Neuronal stem cell (in vitro differentiated cells): ENCODE results near the gene CNTN5.
"Not testable (repeated sequence)": the region's sequence is repeated elsewhere in the genome, so short reads cannot be mapped to it uniquely, and the experiment has no call there.

Experiments used
- DNase-seq: peaks from one replicate; pipeline ENCODE4 v3.0.0-alpha.2; 2013; ENCODE audit warnings: low spot score
- H2AFZ ChIP-seq: one replicate; pipeline ENCODE4 v1.6.1; 2013; ENCODE audit warnings: mild to moderate bottlenecking, low read length, inconsistent platforms
- H2AK5ac ChIP-seq: 2 replicates; pipeline ENCODE4 v1.6.1; 2013; ENCODE audit warnings: low read depth, mild to moderate bottlenecking, inconsistent platforms, low read length, moderate library complexity, mixed read lengths
- H2BK120ac ChIP-seq: 2 replicates; pipeline ENCODE4 v1.6.1; 2013; ENCODE audit warnings: low read depth, mild to moderate bottlenecking, inconsistent platforms, low read length, moderate library complexity, mixed read lengths
- H2BK12ac ChIP-seq: one replicate; pipeline ENCODE4 v1.6.1; 2013; ENCODE audit warnings: low read length, inconsistent platforms
- H2BK15ac ChIP-seq: 2 replicates; pipeline ENCODE4 v1.6.1; 2013; ENCODE audit warnings: mild to moderate bottlenecking, low read length, inconsistent platforms, mixed read lengths
- H2BK5ac ChIP-seq: one replicate; pipeline ENCODE4 v1.6.1; 2013; ENCODE audit warnings: inconsistent platforms, mild to moderate bottlenecking, low read length, moderate library complexity
- H3K14ac ChIP-seq: one replicate; pipeline ENCODE4 v1.6.1; 2013; ENCODE audit warnings: low read length, inconsistent platforms
- H3K18ac ChIP-seq: 2 replicates; pipeline ENCODE4 v1.6.1; 2013; ENCODE audit warnings: low read length, inconsistent platforms
- H3K23ac ChIP-seq: 2 replicates; pipeline ENCODE4 v1.6.1; 2013; ENCODE audit warnings: low read depth, mild to moderate bottlenecking, mixed read lengths, low read length, inconsistent platforms; ENCODE audit not compliant: poor library complexity
- H3K27ac ChIP-seq: replicated peaks from 3 replicates; pipeline ENCODE4 v1.5.1; 2013; ENCODE audit warnings: low read length, inconsistent platforms
- H3K27me3 ChIP-seq, 3 experiments: 2 replicates each; pipeline ENCODE4 v1.6.1; 2013; ENCODE audit warnings: low read length in 3 of 3, mild to moderate bottlenecking in 2 of 3, inconsistent platforms in 1 of 3, low read depth in 1 of 3, mixed read lengths in 1 of 3, moderate library complexity in 1 of 3; ENCODE audit not compliant: control insufficient read depth in 3 of 3, insufficient read depth in 3 of 3
- H3K36me3 ChIP-seq, 2 donors: replicated peaks in 1 of 2; 2 replicates each; pipeline ENCODE4 v1.6.1; 2013; ENCODE audit warnings: low read length in 2 of 2; ENCODE audit not compliant: control insufficient read depth in 2 of 2, insufficient read depth in 2 of 2
- H3K4ac ChIP-seq: 2 replicates; pipeline ENCODE4 v1.6.1; 2013; ENCODE audit warnings: inconsistent platforms, mild to moderate bottlenecking, low read length, moderate library complexity
- H3K4me1 ChIP-seq, 2 donors: 1 replicate in 1 of 2; 2 replicates in 1 of 2; pipeline ENCODE4 v1.6.1; 2013; ENCODE audit warnings: low read length in 2 of 2, low read depth in 1 of 2; ENCODE audit not compliant: control insufficient read depth in 2 of 2, insufficient read depth in 1 of 2
- H3K4me2 ChIP-seq: one replicate; pipeline ENCODE4 v1.6.1; 2013; ENCODE audit warnings: mild to moderate bottlenecking, low read length, inconsistent platforms; ENCODE audit not compliant: insufficient read depth, poor library complexity, severe bottlenecking
- H3K4me3 ChIP-seq, 2 donors: 2 replicates each; pipeline ENCODE4 v1.5.1; 2013; ENCODE audit warnings: low read length in 2 of 2, mild to moderate bottlenecking in 2 of 2, inconsistent platforms in 1 of 2, moderate library complexity in 1 of 2
- H3K79me1 ChIP-seq: one replicate; pipeline ENCODE4 v1.6.1; 2013; ENCODE audit warnings: low read depth, mild to moderate bottlenecking, inconsistent platforms, low read length, moderate library complexity
- H3K9ac ChIP-seq: one replicate; pipeline ENCODE4 v1.6.1; 2013; ENCODE audit warnings: mild to moderate bottlenecking, low read depth, low read length, inconsistent platforms; ENCODE audit not compliant: poor library complexity
- H3K9me3 ChIP-seq, 2 donors: replicated peaks in 1 of 2; 2 replicates each; pipeline versions ENCODE3 to v1.6.1; 2013; ENCODE audit warnings: low read length in 2 of 2, mild to moderate bottlenecking in 2 of 2, inconsistent platforms in 1 of 2, low read depth in 1 of 2, mixed read lengths in 1 of 2, moderate library complexity in 1 of 2; ENCODE audit not compliant: control insufficient read depth in 2 of 2, insufficient read depth in 1 of 2
- H4K8ac ChIP-seq: one replicate; pipeline ENCODE4 v1.6.1; 2013; ENCODE audit warnings: low read depth, mild to moderate bottlenecking, inconsistent platforms, low read length, moderate library complexity
- H4K91ac ChIP-seq: one replicate; pipeline ENCODE4 v1.6.1; 2013; ENCODE audit warnings: low read length, low read depth, mild to moderate bottlenecking, inconsistent platforms; ENCODE audit not compliant: poor library complexity
- WGBS, 2 donors: extraction: QIAGEN DNeasy Blood & Tissue Kit; methylation state at CpG; one replicate each; pipeline ENCODE4 v1.1.7; 2013; ENCODE audit warnings: missing lambda C conversion rate in 2 of 2, mixed read lengths in 1 of 2; ENCODE audit not compliant: insufficient read length in 2 of 2, insufficient replicate concordance in 1 of 2; ENCODE audit errors: extremely low coverage in 2 of 2; 5-methylcytosine and 5-hydroxymethylcytosine counted together

Gene CNTN5

DNA sequence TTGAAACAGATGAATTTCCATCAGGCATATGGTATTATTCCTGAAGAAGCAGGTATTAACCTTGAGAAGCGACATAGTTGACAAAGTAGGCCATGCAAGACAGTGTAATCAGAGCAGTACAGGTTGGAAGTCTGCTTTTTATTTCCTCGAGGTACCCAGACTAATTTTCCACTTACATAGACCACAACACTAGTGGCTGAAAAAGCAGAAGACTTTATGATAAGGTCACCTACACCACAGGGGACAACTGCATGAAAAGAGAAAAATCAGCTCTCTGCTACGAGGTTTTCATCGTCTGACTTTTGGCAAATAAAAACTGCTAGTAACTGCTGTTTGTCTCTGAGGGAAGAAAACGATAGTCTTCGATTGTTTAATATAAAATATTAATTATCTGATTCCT, 77.5 kb downstream of the CNTN5 start:
- Histone ChIP-seq H3K9me3 (peaks cover 0 to 4% of the 10 kb centered on the region in 2 donors), H3K36me3 (no peaks in the 10 kb centered on the region), H3K27me3 (no peaks in the 10 kb centered on the region), H4K91ac (no peak overlapping the region), H2BK120ac (no peak overlapping the region), H3K4me2 (no peak overlapping the region), H2AFZ (no peak overlapping the region), H2BK12ac (no peak overlapping the region), H3K4me3 (no peak overlapping the region), H2BK5ac (no peak overlapping the region), H3K9ac (no peak overlapping the region), H2AK5ac (no peak overlapping the region), H3K18ac (no peak overlapping the region), H3K4me1 (no peaks in the 10 kb centered on the region), H4K8ac (no peak overlapping the region), H3K14ac (no peak overlapping the region), H2BK15ac (no peak overlapping the region), H3K27ac (no peak overlapping the region), H3K23ac (no peak overlapping the region), H3K4ac (no peak overlapping the region), H3K79me1 (no peaks in the 10 kb centered on the region)
- DNase-seq = no peak
- WGBS, 2 donors = no CpG with 5 or more reads among the region's 6 CpGs

DNA sequence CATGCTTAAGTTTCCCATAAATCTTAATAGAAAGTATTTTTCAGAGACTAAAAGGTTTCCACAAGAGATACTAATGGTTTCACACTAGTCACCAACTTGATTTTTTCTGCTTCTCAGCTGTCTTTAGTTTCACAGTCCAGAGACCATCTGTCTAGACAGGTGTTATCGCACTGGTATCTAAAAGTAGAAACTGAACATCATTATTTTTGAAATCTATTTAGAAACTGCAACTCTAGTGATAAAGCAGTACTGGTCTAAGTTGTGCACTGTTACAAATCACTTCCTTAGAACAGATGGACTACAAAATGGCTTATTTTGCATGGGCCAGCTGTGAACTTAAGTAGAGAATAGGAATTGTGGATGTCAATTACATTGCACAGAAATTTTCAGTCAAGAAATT, 78.0 kb downstream of the CNTN5 start:
- no peak overlapping the region for H2BK120ac ChIP-seq
- peaks cover 0 to 4% of the 10 kb centered on the region in 2 donors for H3K9me3 ChIP-seq
- H3K4me1 ChIP-seq = no peaks in the 10 kb centered on the region
- H2BK12ac ChIP-seq = no peak overlapping the region
- H3K23ac ChIP-seq = no peak overlapping the region
- no peak overlapping the region for H2AK5ac ChIP-seq
- H3K4me2 ChIP-seq = no peak overlapping the region
- H3K4me3 ChIP-seq = no peak overlapping the region
- no peaks in the 10 kb centered on the region for H3K79me1 ChIP-seq
- H4K91ac ChIP-seq = no peak overlapping the region
- H2BK5ac ChIP-seq = no peak overlapping the region
- H2AFZ ChIP-seq = no peak overlapping the region
- H3K27me3 ChIP-seq = no peaks in the 10 kb centered on the region
- no peak overlapping the region for H3K4ac ChIP-seq
- H4K8ac ChIP-seq = no peak overlapping the region
- no peak overlapping the region for H3K14ac ChIP-seq
- no peak overlapping the region for H3K27ac ChIP-seq
- H3K9ac ChIP-seq = no peak overlapping the region
- H3K18ac ChIP-seq = no peak overlapping the region
- H3K36me3 ChIP-seq = no peaks in the 10 kb centered on the region
- no peak overlapping the region for H2BK15ac ChIP-seq
- WGBS, 2 donors = no CpG with 5 or more reads among the region's 1 CpG
- DNase-seq = no peak

DNA sequence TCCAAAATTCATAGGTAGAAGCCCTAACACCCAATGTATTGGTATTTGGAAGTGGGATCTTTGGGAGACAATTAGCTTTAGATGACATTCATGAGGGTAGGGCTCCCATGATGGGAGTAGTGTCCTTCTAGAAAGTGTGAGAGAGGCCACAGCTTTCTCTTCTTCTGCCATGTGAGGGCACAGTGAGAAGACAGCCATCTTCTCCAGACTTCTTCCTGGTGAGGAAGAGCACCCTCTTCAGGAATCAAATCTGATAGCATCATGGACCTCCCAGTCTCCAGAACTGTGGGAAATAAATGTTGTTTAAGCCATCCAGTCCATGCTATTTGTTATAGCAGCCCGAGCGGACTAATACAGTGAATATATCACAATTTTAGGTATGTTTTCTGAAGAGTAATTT, 96.9 kb downstream of the CNTN5 start:
- no CpG with 5 or more reads among the region's 2 CpGs for WGBS, 2 donors
- no peak overlapping the region for H4K91ac ChIP-seq
- no peak overlapping the region for H2BK5ac ChIP-seq

DNA sequence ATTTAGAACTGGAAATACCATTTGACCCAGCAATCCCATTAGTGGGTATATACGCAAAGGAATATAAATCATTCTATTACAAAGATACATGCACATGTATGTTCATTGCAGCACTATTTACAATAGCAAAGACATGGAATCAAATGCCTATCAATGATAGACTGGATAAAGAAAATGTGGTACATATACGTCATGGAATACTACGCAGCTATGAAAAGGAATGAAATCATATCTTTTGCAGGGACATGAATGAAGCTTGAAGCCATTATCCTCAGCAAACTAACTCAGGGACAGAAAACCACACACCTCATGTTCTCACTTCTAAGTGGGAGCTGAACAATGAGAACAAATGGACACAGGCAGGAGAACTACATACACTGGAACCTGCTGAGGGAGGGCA, 113.1 kb downstream of the CNTN5 start:
- not testable (repeated sequence) for H3K27me3 ChIP-seq, H2BK12ac ChIP-seq, DNase-seq, H4K8ac ChIP-seq, H2BK5ac ChIP-seq, H3K79me1 ChIP-seq, H3K4me1 ChIP-seq, H3K36me3 ChIP-seq, H2BK120ac ChIP-seq, H4K91ac ChIP-seq, H3K9me3 ChIP-seq, H3K4ac ChIP-seq, H3K14ac ChIP-seq, H3K4me2 ChIP-seq, H3K4me3 ChIP-seq, H3K18ac ChIP-seq, H2BK15ac ChIP-seq, H2AFZ ChIP-seq, H3K27ac ChIP-seq, H3K9ac ChIP-seq, H3K23ac ChIP-seq, H2AK5ac ChIP-seq
- no CpG with 5 or more reads among the region's 3 CpGs for WGBS, 2 donors

More for the DNA sequence above, 96.9 kb downstream of the CNTN5 start:
- H3K4me1 ChIP-seq = no peaks in the 10 kb centered on the region
- no peak overlapping the region for H3K4ac ChIP-seq
- H3K36me3 ChIP-seq = no peaks in the 10 kb centered on the region
- H3K14ac ChIP-seq = no peak overlapping the region
- H2BK12ac ChIP-seq = no peak overlapping the region
- no peak overlapping the region for H2AK5ac ChIP-seq
- no peak overlapping the region for H3K27ac ChIP-seq
- no peak overlapping the region for H3K18ac ChIP-seq
- H2BK120ac ChIP-seq = no peak overlapping the region
- no peak for DNase-seq
- H3K4me3 ChIP-seq = no peak overlapping the region
- no peak overlapping the region for H3K23ac ChIP-seq
- H3K27me3 ChIP-seq = no peaks in the 10 kb centered on the region
- H3K4me2 ChIP-seq = no peak overlapping the region
- H3K9ac ChIP-seq = no peak overlapping the region
- H3K9me3 ChIP-seq = no peaks in the 10 kb centered on the region
- no peak overlapping the region for H4K8ac ChIP-seq
- no peaks in the 10 kb centered on the region for H3K79me1 ChIP-seq
- H2BK15ac ChIP-seq = no peak overlapping the region
- H2AFZ ChIP-seq = no peak overlapping the region
